Medulla oblongata (tissue), 1 donor: ENCODE measurements around the gene CLCNKB.
"Not testable (repeated sequence)": the region's sequence is repeated elsewhere in the genome, so short reads cannot be mapped to it uniquely, and the experiment has no call there.

Experiments
- DNase-seq: peaks from one replicate; pipeline ENCODE4 v3.0.0-alpha.2; 2015; ENCODE audit errors: extremely low spot score

The CLCNKB gene

DNA sequence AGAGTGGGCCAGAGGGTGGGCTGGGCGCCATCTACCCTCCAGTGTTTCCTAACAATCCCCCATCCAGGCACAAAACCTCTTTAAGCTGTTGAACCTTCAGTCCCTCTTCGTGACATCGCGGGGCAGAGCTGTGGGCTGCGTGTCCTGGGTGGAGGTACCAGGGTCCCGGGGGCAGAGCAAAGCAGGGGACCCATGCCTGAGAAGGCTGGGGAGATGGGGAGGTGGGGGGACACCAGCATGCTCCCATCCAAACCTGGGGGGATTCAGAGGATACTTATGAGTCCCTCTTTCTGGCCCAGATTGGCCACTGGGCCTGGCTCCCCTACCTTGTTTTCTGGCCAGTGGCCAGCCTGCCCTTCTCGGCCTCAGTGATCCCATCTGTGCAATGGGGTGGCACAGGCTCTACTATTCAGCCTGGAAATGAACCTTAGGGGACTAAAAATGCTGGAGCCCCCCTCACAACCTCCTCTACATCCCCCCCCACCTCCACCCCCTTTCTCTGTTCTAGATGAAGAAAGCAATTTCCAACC lies 10.4 kb upstream of the CLCNKB start:
- DNase-seq: not testable (repeated sequence)

DNA sequence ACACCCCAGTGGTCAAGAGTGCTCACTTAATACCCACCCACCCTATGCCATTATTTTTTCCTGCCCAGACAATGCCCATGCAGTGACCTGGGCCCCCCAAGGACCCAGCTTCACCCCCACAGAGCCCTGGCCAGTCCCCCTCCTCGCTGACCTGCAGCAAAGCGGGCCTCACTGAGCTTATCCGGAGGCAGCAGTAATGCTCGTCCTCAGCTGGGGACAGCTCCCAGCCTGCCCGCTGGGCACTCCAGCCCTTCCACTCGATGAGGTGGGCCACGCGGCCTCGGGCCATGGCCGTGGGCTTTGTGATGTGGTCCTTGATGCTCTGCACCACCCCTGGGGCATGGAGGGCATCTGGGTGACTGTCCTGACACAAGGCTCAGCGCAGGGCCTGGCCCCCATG lies 7.1 kb upstream of the CLCNKB start:
- not testable (repeated sequence) for DNase-seq

DNA sequence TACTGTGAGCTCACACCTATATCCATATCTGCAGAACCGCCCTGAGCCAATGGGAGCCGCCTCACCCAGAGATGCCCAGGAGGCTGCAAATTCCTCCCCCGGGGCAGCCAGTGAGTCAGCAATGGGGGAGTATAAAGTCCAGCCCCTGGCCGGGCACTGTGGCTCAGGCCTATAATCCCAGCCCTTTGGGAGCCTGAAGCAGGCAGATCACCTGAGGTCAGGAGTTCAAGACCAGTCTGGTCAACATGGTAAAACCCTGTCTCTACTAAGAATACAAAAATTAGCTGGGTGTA lies 5.0 kb upstream of the CLCNKB start:
- no peak for DNase-seq

DNA sequence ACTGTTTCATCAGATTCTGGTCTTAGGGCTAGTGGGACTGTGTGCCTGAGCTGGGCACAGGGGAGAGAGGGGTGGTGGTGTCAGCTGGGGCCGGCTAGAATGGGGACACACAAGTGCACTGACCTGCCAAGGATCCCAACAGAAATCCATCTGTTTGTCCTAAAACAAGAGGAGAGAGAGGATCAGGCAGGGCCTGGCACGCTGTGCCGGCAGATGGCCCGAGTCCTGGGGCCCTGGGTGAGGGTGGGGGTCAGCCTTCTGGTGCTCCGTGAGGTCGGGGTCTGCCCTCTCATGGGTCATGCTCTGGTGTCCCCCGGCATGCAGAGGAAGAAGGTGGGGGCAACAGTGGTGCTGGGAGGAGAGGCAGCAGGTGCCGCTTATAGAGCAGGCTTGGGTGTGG lies 3.7 kb upstream of the CLCNKB start:
- DNase-seq: not testable (repeated sequence)

DNA sequence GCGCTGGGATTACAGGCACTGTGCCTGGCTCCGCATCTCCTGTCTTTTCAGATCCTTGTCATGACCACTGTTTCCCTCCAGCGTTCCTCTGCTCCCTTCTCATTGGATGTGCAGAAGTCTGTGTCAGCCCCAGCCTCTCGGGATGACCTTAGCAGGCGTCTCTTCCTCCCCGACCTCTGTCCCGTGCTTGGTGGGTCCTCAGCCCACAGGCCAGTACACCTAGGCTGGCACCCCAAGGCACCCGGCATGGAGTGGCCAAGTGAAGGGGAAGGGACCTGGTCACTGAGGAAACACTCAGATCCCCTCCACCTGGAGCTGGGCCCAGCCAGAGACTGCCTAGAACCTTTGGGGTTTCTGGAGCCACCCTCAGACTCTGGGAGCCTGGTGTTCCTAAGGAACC lies 2.4 kb upstream of the CLCNKB start:
- no peak for DNase-seq

DNA sequence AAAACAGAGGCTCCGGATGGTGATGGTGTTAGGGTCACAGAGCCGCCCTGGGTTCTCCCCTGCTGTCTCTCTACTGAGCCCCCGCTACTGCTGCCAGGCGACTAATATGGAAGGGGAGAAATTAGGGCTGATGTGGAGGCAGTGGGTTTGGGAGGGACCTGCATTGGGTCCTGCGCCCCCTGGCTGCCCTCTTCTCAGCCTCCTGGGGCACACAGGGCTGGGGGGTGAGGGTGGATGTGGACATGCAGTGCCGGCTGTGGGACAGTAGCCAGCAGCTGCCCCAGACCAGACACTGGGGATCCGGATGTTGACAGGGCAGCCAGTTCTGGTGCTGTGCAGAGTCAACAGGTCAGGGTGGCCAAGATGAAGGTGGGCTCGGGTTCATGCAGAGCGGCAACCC lies 1.5 kb upstream of the CLCNKB start:
- DNase-seq: no peak

DNA sequence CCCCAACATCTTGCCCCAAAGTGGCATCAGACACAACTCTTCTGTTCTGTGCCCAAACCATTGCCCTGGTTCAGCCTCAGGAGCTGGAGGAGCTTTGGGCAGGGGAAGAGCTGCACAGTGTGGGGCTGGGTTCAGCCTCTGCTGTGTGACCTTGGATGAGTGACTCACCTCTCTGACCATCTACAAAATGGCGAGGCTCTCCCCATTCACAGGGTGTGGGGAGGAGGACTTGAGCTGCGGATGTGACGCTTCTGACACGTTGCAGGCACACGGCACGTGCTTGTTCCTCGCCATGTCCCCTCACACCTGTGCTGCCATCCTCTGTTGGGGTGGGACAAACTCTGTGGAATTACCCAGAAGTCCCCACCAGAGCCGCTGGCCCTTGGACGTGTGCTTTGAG lies 928 bp upstream of the CLCNKB start:
- not testable (repeated sequence) for DNase-seq

DNA sequence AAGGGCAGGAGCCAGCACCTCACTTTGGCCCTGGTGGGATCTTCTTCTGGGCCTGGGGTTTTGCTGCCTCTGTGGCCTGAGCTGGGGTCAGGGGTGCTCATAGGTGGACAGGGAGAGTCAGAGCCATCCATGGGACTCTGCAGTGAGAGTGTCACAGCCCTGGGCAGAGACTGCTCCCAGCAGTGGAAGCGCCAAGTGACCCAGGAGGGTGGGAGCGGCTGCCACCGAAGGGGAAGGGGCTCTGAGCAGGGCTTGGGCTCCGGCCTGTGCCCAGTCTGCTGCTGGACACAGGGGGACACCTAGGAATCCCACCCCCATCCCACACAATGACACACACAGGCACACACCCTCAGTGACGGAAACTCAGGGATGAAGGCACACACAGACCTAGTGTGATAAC lies 368 bp downstream of the CLCNKB start:
- no peak for DNase-seq

DNA sequence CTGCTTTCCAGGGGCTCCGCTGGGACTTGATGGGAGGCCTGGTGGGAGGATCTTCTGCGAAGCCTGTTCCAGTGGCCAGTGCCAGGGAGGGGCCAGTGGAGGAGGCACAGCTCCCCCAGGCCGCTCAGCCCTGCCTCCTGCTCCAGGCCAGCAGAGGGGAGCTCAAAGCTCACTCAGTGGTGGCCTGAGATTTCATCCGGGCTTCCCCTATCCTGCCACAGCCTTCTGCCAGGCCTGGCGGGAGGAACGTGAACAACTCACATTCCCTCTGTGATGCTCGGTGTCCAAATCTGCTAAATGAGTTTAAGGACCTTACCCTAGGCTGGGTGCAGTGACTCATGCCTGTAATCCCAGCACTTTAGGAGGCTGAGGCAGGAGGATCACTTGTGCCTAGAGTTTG lies 3.3 kb downstream of the CLCNKB start:
- DNase-seq: no peak

DNA sequence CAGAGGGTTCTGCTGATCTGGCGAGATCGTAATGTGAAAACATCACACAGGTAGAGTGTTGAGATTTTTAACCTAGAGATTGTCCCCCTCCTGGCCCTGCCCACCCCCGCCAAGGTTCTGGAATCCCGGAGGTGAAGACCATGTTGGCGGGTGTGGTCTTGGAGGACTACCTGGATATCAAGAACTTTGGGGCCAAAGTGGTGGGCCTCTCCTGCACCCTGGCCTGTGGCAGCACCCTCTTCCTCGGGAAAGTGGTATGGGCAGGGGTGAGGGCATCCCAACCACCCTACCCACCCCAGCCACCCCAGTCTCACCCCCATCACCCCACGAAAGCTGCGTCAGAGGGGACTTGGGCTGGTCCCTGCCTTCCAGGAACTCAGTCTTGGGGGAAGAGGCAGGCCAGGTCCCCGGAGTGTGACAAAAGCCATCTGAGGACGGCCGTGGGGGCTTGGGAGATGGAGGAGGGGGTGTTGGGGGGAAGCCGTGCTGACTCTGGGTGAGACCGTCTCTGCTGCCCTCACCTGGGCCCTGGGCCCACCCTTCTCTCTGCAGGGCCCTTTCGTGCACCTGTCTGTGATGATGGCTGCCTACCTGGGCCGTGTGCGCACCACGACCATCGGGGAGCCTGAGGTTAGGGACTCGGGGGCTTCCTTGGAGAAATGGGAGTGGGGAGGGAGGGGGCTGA lies 4.4 kb downstream of the CLCNKB start:
- no peak for DNase-seq

DNA sequence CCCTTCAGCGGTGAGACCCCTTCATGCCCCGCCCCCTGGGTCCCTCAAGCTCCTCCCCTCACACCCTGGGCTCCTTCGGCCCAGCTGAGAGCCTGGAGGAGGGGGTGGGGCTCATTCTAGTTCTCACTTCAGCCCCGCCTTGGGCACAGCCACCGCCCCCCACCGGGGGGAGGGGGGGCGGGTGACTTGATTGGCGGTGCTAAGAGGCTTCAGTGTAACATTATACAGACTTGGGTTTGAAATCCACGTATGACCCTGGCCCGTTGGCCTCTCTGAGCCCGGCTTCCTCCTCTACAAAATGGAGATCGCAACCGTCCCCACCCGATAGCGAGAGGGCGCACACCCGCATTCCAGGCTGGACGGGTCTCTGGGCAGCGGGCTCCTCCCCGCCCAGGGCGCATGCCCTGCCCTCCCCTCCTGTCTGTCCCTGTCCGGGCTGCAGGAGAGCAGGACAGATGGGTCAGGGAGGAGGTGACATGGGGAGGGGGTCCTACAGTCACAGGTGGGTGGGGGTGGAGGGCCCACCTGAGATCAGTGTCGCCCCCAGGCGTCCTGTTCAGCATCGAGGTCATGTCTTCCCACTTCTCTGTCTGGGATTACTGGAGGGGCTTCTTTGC lies 5.1 kb downstream of the CLCNKB start:
- no peak for DNase-seq

DNA sequence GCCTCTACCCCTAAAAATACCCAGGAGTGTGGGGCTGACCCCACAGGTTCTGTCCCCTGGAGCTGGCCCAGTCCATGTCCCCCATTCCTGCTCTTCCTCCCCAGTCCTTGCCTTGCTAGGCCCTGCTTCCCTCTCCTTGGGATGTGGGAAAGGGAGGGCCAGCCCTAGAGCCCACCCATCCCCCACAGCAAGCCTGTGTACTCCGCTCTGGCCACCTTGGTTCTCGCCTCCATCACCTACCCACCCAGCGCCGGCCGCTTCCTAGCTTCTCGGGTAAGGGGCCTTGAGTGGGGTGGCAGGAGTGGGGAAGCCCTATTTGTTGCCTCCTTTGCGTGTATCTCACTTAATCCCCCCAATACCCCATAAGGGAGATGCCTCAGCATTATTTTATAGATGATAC lies 6.7 kb downstream of the CLCNKB start:
- no peak for DNase-seq

DNA sequence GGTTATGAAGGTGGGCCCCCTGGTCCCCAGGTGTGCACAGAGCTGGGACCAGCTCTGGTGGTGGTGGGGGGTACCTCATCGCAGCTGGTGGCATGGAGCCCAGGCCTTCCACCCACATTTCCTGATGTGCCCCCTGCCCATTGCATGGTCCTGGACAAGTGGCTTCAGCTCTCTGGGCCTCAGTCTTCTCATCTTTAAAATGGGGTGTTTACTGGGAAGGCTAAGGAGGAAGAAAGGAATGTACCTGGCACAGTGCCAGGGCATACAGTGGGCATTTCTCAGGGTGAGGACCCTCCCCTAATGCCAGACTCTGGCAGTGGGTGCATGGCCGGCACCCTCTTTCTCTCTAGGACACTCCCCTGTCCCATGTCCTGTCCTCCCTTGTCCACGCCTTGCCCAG lies 7.5 kb downstream of the CLCNKB start:
- no peak for DNase-seq

DNA sequence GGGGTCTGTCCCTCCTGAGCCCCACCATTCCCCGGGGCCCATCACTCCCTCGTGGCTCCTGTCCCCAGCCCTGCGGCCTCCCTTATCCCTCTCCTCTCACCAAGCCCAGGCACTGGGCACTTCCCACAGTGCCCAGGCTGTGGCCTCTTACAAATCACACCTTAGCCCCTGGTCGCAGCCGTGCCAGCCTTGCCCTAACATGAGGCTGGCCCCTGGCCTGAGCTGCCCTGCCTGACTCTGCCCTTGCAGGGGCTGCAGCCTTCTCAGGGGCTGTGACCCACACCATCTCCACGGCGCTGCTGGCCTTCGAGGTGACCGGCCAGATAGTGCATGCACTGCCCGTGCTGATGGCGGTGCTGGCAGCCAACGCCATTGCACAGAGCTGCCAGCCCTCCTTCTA lies 8.4 kb downstream of the CLCNKB start:
- not testable (repeated sequence) for DNase-seq

DNA sequence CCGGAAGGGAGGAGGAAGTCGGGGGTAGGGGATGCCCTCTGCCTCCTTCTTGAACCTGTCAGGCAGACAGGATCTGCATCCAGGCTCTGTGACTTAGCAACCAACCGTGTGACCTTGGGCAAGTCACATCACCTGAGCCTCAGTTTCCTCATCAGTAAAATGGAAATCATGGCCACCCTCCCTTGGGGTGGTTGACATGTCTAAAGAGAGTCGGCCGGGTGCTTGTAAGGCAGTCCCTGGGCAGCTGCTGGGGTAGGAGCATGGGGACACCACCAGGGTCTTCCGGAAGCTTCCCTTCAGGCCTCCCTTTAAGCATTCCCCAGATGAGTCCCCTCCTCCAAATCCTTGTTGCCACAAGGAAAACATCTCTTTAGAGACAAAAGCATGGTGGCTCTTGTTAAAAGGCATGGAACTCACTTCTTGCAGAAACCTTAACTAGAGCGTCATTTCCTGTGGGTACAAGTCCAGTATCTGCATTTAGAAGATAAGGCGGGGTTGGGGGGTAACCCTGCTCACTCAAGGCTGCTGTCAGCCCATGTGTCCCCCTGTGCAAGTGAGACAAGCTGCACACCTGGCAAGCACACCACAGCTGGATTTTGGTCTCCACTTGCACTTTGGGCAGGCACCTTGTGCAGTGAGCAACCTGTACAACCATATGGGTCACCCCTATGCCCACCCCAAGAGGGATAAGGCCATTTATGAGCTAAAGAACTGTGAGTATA lies 10.4 kb downstream of the CLCNKB start:
- DNase-seq: no peak

DNA sequence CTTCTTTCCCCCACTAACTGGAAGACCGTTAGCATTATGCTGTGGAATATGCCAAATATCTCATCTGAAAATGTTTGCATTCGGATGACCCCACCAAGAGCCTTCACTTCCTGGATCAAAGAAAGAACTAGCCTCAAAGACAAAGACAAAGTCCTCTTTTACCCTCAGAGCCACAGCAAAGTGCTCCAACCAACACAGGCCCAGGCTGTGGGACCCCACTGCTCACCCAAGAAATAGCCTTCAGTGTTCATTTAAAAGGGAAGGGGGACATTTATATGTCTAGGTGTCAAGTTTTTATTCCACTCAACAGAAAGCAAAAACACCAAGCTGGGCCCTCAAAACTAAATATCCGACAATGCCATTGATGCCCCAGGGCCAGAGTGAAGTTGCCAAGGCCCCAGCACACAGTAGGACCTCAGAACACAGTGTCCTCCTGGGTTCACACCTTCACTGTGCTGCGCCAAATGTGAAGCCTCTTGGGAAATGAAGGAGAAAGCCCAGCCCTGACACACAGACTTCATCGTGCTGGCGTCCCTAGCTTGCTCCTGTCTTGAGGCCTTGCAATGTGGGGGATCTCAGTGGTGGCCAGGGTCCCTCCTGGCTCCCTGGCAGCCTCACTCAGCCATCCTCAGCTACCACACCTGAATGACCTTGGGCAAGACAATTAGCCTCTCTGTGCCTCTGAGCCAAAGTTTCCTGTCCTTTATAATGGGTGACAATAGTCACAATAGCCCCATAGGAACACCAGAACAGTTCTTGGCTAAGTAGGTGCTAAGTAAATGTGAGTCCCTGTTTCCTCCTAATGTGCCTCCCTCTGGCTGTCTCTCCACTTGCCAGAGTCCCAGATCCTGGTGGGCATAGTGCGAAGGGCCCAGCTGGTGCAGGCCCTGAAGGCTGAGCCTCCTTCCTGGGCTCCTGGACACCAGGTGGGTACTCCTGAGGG lies 11.3 kb downstream of the CLCNKB start:
- DNase-seq: no peak

DNA sequence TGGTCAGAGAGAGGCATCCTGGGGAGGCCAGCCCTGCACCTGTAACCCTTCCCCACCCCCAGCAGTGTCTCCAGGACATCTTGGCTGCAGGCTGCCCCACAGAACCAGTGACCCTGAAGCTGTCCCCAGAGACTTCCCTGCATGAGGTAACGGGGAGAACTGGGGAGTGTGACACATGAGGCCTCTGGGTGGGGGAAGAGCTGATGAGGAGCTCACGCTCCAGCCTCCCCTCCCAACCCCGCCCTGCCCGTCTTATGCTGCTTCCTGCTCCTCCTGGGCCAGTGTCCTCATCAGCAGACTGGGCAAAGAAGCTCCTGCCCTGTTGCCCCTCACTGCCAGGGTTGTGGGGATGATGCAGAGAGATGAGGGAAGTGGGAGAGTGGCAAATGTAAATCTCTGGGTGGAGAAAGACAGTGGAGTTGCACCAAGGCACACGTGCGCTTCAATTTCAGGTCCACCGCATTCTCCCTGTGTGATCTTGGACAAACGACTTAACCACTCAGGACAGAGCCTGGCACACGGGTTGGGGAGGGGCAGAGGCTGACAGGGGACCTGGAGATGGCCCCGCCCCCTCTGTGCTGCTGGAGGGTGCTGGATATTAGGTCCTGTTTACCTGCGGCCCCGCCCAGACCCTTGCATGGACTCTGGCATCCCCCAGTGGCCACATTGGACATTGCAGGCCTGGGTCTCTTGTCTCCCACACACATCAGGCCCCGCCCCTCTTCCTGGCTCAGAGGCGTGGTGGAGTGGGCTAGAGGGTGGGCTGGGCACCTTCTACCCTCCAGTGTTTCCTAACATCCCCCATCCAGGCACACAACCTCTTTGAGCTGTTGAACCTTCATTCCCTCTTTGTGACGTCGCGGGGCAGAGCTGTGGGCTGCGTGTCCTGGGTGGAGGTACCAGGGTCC lies 12.3 kb downstream of the CLCNKB start:
- DNase-seq: peak; percentile 78

DNA sequence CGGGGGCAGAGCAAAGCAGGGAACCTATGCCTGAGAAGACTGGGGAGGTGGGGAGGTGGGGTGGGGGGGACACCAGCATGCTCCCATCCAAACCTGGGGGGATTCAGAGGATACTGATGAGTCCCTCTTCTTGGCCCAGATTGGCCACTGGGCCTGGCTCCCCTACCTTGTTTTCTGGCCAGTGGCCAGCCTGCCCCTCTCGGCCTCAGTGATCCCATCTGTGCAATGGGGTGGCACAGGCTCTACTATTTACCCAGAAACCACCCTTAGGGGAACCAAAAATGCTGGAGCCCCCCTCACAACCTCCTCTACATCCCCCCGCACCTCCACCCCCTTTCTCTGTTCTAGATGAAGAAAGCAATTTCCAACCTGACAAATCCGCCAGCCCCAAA lies 12.9 kb downstream of the CLCNKB start:
- DNase-seq: not testable (repeated sequence)

DNA sequence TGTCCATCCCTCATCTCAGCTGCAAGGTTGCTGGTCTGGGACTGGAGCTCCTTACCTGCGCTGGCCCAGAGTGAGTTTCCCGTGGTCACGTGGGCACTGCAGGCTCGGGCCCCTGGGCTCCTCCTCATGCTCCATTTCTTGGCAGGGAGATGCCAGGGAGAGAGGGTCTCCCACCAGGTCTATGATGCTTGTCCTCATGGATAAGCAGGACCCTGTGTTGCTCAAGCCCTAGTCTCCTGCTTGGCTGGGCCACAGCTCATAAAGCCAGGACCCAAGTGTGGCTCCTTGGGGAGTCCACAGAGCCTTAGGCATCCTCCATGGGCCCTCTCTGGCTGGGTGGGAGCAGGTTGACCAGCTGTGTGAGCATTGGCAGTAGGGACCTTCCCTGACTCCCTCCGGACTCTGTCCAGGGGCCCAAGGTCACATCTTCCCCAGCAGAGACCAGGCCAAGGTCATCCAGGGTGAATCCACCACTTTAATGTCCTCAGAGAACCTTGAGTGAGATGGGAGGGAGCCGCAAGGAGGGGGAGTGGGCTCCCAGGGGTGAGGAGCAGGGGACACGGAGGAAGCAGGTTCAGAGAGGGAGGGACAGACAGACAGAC lies 13.8 kb downstream of the CLCNKB start:
- DNase-seq: not testable (repeated sequence)

DNA sequence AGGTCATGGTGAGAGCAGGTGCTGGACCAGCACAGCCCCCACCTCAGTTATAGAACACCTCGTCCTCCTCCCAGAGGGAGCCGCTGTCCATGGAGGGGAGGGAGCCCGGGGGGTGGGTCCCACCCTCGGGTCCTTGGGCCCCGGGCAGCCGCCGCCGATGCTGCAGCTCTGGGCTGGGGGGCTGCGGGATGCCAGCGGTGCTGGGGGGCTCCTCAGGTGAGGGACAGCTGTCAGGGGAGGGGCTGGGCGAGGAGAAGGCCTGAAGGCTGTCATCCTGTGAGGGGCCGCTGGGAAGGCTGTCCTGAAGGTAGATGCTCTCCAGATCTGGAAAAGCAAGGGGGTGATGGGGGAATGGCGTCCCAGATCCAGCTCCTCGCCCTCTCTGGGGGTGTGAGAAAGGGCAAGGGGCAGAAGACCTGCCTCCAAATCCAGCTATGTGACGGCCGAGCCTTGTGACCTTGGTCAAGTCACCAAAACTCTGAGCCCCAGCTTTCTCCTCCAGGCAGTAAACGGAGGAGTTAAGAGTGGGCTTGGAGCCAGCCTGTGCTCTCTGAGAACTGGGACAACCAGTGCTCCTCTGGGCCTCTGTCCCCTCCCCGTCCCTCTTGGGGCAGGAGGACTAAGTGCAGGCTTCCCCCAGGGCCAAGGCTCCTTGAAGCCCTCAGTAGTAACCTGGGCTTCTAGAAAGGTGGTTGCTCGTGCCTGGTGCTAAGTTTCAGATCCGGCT lies 15.0 kb downstream of the CLCNKB start:
- DNase-seq: not testable (repeated sequence)
